H1 (cell line): ENCODE data around the gene ALDH1L2. TPM values are rescaled to one million over a fixed set of nuclear protein-coding genes. Genes with fewer than 3 reads are reported as not detected.

Experiments used
- ASH2L ChIP-seq: fragments of 200-600, 300-600 bp; sonication (generic); IDR thresholded peaks from one replicate; pipeline ENCODE4 v1.7.1; 2017; ENCODE audit warnings: low read length
- ATF3 ChIP-seq: IDR thresholded peaks from 2 replicates; pipeline ENCODE4 v1.6.1; 2011; ENCODE audit warnings: low read depth, mild to moderate bottlenecking, low read length; ENCODE audit not compliant: insufficient read depth
- CBX5 ChIP-seq: fragments of 300-800, 300-1000 bp; sonication (generic); IDR thresholded peaks from 2 replicates; pipeline ENCODE4 v1.7.1; 2016; ENCODE audit warnings: antibody characterized with exemption, low read length, low read depth
- CBX8 ChIP-seq: fragments of 300-800, 300-1000 bp; sonication (generic); IDR thresholded peaks from 2 replicates; pipeline ENCODE4 v1.7.1; 2016; ENCODE audit warnings: low read depth, low read length, borderline replicate concordance
- CEBPB ChIP-seq: IDR thresholded peaks from 2 replicates; pipeline ENCODE4 v1.6.1; 2012; ENCODE audit warnings: low read depth, low read length
- CHD1 ChIP-seq: IDR thresholded peaks from 2 replicates; pipeline ENCODE4 v1.6.1; 2012; ENCODE audit warnings: low read depth, low read length, improper control_type of control experiment
- FOSL1 ChIP-seq: IDR thresholded peaks from 2 replicates; pipeline ENCODE4 v1.6.1; 2011; ENCODE audit warnings: mild to moderate bottlenecking, low read depth, low read length, moderate library complexity; ENCODE audit not compliant: insufficient read depth
- HDAC2 ChIP-seq, 2 experiments: fragments of 300-600 bp in 1 of 2; sonication (generic) in 1 of 2; IDR thresholded peaks; 2 replicates each; pipeline ENCODE4 v1.6.1; 2011 to 2012; ENCODE audit warnings: low read depth in 2 of 2, low read length in 2 of 2, mild to moderate bottlenecking in 2 of 2, moderate library complexity in 2 of 2, borderline replicate concordance in 1 of 2, inconsistent platforms in 1 of 2
- MAFK ChIP-seq: IDR thresholded peaks from 2 replicates; pipeline ENCODE4 v1.6.1; 2012; ENCODE audit warnings: low read depth, mild to moderate bottlenecking, improper control_type of control experiment, low read length
- PHF8 ChIP-seq: fragments of 200-600 bp; sonication (generic); conservative IDR thresholded peaks from 2 replicates; pipeline ENCODE4 v1.7.1; 2012; ENCODE audit warnings: low read depth, mild to moderate bottlenecking, inconsistent platforms, low read length, moderate library complexity
- POU5F1 ChIP-seq: IDR thresholded peaks from 2 replicates; pipeline ENCODE4 v1.6.1; 2011; ENCODE audit warnings: low read depth, mild to moderate bottlenecking, low read length, moderate library complexity
- RBBP5 ChIP-seq: IDR thresholded peaks from 2 replicates; pipeline ENCODE4 v1.7.1; 2012; ENCODE audit warnings: low read depth, mild to moderate bottlenecking, inconsistent platforms, low read length, moderate library complexity, borderline replicate concordance
- RFX5 ChIP-seq: IDR thresholded peaks from 2 replicates; pipeline ENCODE4 v1.6.1; 2011; ENCODE audit warnings: low read depth, low read length, improper control_type of control experiment, borderline replicate concordance
- RNF2 ChIP-seq: fragments of 200-900, 300-1000 bp; sonication (generic); IDR thresholded peaks from 2 replicates; pipeline ENCODE4 v1.7.1; 2016; ENCODE audit warnings: borderline replicate concordance, low read depth, mild to moderate bottlenecking, antibody characterized with exemption, low read length; ENCODE audit not compliant: poor library complexity, severe bottlenecking; ENCODE audit errors: missing control alignments
- SAP30 ChIP-seq: fragments of 300-600 bp; sonication (generic); IDR thresholded peaks from 2 replicates; pipeline ENCODE4 v1.7.1; 2012; ENCODE audit warnings: low read length, moderate library complexity, mild to moderate bottlenecking, inconsistent platforms; ENCODE audit not compliant: insufficient read depth, insufficient replicate concordance
- SIRT6 ChIP-seq: IDR thresholded peaks from one replicate; pipeline ENCODE4 v1.7.1; 2012; ENCODE audit warnings: low read length, inconsistent platforms
- SP4 ChIP-seq: IDR thresholded peaks from 2 replicates; pipeline ENCODE4 v1.6.1; 2012; ENCODE audit warnings: low read length, inconsistent platforms
- TAF7 ChIP-seq: optimal IDR thresholded peaks from 2 replicates; pipeline ENCODE3; 2011; ENCODE audit warnings: low read depth, mild to moderate bottlenecking, inconsistent platforms, low read length, moderate library complexity, borderline replicate concordance
- ZNF274 ChIP-seq: IDR thresholded peaks from 2 replicates; pipeline ENCODE4 v1.7.0; 2012; ENCODE audit warnings: low read length, borderline replicate concordance; ENCODE audit errors: extremely low read depth
- polyA plus RNA-seq, 7 experiments: library from polyadenylated mRNA; depleted of rRNA in 3 of 7; stranded (reverse) in 5 of 7; unstranded in 2 of 7; fragments of >200 nt in 5 of 7; fragments of 200-250 nt in 2 of 7; gene quantifications; 1 replicate in 5 of 7; 2 replicates in 1 of 7; 4 replicates in 1 of 7; pipeline versions ENCODE4 v1.2.1 to v1.2.3, GENCODE V29; 2011 to 2013; ENCODE audit warnings: missing spikeins in 2 of 7, mixed read lengths in 2 of 7
- total RNA-seq: library from RNA; stranded (reverse); fragmentation: NEBNext Ultra II Directional; extraction: Animal tissue kit (Norgen Biotek cat#: 25700); gene quantifications from 2 replicates; pipeline ENCODE4 v1.2.1, GENCODE V29; 2021
- TF ChIP-seq, protein P1 (sequence below): IDR thresholded peaks from 2 replicates; pipeline ENCODE4 v1.6.1; 2011; ENCODE audit warnings: low read length, improper control_type of control experiment
- TF ChIP-seq, protein P2 (sequence below): IDR thresholded peaks from 2 replicates; pipeline ENCODE4 v1.6.1; 2012; ENCODE audit warnings: inconsistent platforms
- TF ChIP-seq, protein P3 (sequence below): IDR thresholded peaks from 2 replicates; pipeline ENCODE4 v1.6.1; 2012; ENCODE audit warnings: inconsistent platforms

The ALDH1L2 gene
- total and polyA plus RNA-seq, 2 of the 8 experiments (the other 6 are each of a cell fraction or from before 2014, with no cell fraction given), result 3.7 to 7.2 TPM

GRCh38 chr12:105090361-105090760 lies 6.1 kb upstream of the ALDH1L2 start (continued):
- TF ChIP-seq, protein P1, sequence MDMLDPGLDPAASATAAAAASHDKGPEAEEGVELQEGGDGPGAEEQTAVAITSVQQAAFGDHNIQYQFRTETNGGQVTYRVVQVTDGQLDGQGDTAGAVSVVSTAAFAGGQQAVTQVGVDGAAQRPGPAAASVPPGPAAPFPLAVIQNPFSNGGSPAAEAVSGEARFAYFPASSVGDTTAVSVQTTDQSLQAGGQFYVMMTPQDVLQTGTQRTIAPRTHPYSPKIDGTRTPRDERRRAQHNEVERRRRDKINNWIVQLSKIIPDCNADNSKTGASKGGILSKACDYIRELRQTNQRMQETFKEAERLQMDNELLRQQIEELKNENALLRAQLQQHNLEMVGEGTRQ, result no peak
- no peak for TF ChIP-seq SAP30
- TF ChIP-seq SIRT6, result no peak
- TF ChIP-seq HDAC2 (IDR thresholded peaks at IDR 0.05; ENCODE audit: borderline replicate concordance in 1 of 2, low read depth in 2 of 2, low read length in 2 of 2), result no peak
- TF ChIP-seq, protein P2, sequence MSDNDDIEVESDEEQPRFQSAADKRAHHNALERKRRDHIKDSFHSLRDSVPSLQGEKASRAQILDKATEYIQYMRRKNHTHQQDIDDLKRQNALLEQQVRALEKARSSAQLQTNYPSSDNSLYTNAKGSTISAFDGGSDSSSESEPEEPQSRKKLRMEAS, result peak; percentile 89
- TF ChIP-seq TAF7, result no peak
- TF ChIP-seq PHF8, result no peak
- TF ChIP-seq RNF2, result no peak
- TF ChIP-seq RFX5, result no peak
- no peak for TF ChIP-seq MAFK
- no peak for TF ChIP-seq ATF3
- no peak for TF ChIP-seq SP4
- TF ChIP-seq CEBPB, result no peak
- TF ChIP-seq POU5F1, result no peak
- TF ChIP-seq RBBP5, result no peak
- no peak for TF ChIP-seq CBX8
- TF ChIP-seq CHD1, result no peak
- no peak for TF ChIP-seq ZNF274
- no peak for TF ChIP-seq ASH2L
- TF ChIP-seq CBX5, result no peak
- TF ChIP-seq FOSL1, result no peak
- TF ChIP-seq, protein P3, sequence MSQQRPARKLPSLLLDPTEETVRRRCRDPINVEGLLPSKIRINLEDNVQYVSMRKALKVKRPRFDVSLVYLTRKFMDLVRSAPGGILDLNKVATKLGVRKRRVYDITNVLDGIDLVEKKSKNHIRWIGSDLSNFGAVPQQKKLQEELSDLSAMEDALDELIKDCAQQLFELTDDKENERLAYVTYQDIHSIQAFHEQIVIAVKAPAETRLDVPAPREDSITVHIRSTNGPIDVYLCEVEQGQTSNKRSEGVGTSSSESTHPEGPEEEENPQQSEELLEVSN, result 0 out of 2 replicates have a peak, but pooled peaks have one; percentile 35
